Vagina (tissue), 2 donors: ENCODE measurements around the gene LIN7A.

Experiments used
- CTCF ChIP-seq, 3 experiments: fragments of 450-650 bp in 2 of 3; fragments of 200-600 bp in 1 of 3; sonication (generic) in 1 of 3; IDR thresholded peaks; one replicate each; pipeline ENCODE4 v1.5.1; 2017 to 2019; ENCODE audit warnings: antibody characterized with exemption in 3 of 3, mild to moderate bottlenecking in 2 of 3, moderate library complexity in 2 of 3
- POLR2A ChIP-seq, 2 donors: fragments of 450-650 bp; IDR thresholded peaks; one replicate each; pipeline ENCODE4 v1.6.1; 2017; ENCODE audit warnings: antibody characterized with exemption in 2 of 2, mild to moderate bottlenecking in 2 of 2, moderate library complexity in 2 of 2
- POLR2AphosphoS5 ChIP-seq, 2 donors: sonication (generic); formaldehyde crosslinking; IDR thresholded peaks; one replicate each; pipeline ENCODE4 v1.9.0; 2017; ENCODE audit warnings: antibody characterized with exemption in 2 of 2, mild to moderate bottlenecking in 2 of 2, low read depth in 1 of 2; ENCODE audit not compliant: insufficient read depth in 1 of 2

DNA sequence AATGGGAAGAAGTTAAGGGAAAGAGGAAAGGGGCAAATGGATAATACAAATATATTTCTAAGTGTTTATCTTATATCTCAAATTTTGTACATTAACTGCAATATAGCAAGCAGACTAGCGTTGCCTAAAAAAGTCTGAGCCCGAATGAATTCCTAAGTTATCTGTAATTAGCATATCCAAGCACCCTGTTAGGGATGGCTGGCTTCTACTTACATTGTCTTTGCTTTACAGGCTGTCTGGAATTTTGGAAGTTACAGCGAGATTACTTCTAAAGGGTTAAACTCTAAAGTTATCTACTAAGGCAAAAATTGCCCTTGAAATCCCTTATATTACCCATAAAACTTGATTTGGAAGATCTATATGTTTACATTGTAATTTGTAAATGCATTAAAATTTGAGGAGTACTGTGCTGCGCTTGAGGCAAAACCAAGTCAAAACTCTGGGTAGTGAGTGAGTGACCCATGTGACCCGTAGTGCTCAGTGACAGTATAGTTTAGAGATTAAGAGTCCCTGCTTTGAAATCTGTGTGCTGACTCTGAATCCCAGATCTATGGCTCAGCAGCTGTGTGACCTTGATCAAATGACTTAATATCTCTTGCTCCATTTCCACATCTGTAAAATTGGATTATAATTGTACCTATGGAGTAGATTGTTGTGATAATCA, 17.3 kb upstream of the LIN7A start:
- TF ChIP-seq CTCF (IDR thresholded peaks at IDR 0.05) = no peak
- no peak for TF ChIP-seq POLR2AphosphoS5 (IDR thresholded peaks at IDR 0.05; ENCODE audit: insufficient read depth in 1 of 2, low read depth in 1 of 2)
- TF ChIP-seq POLR2A (IDR thresholded peaks at IDR 0.05) = no peak
